NCI-H2227 (cell line): ENCODE measurements around the gene PHF21B.
"Not testable (repeated sequence)": the region's sequence is repeated elsewhere in the genome, so short reads cannot be mapped to it uniquely, and the experiment has no call there.

Source experiments
- DNase-seq: peaks from one replicate; lab custom pipeline; 2025; ENCODE audit not compliant: unreplicated experiment; lab: John Stamatoyannopoulos, UW

PHF21B gene

DNA sequence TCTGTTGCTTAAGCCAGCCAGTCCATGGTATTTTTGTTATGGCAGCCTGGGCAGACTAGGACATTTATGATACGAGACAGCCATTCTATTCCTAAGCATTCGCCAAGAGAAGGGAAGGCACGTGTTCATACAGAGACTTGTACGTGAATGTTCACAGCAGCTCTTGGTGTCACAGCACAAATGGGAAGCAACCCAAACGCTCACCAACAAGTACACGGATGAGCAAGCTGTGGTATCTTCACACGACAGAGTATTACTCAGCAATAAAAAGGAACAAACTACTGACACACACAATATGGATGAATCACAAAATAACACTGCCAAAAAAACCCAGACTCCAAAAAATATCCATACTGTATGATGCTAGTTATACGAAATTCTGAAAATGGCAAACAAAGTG, 85.1 kb downstream of the PHF21B start:
- no peak for DNase-seq

DNA sequence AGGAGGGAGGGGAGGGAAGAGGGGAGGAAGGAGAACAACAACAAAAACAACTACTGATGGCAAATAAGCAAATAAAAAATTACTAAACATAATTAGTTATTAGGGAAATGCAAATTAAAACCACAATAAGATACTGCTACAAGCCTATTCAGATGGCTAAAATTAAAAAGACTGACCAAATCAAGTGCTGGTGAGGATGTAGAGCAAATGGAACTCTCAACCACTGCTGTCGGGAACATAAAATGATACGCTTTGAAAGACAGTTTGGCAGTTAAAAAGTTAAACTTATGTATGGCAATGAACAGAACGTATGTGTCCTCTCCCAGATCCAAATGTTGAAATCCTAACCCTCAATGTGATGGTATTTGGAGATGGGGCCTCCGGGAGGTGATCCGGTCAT, 85.7 kb downstream of the PHF21B start:
- no peak for DNase-seq

DNA sequence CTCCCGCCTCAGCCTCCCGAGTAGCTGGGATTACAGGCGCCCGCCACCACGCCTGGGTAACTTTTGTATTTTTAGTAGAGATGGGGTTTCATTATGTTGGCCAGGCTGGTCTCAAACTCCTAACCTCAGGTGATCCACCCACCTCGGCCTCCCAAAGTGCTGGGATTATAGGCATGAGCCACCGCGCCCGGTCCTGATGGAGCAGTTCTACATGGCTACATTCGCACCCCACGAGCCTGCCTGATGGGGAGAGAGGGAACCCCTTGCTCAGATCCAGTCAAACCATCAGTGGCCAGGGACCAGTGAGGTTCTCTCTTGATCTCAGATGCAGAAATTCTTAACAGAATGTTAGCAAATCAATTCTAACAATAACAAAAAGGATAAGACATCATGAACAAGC, 88.0 kb downstream of the PHF21B start:
- not testable (repeated sequence) for DNase-seq

GRCh38 chr22:44920183-44920582, 89.6 kb downstream of the PHF21B start:
- DNase-seq, result no peak

DNA sequence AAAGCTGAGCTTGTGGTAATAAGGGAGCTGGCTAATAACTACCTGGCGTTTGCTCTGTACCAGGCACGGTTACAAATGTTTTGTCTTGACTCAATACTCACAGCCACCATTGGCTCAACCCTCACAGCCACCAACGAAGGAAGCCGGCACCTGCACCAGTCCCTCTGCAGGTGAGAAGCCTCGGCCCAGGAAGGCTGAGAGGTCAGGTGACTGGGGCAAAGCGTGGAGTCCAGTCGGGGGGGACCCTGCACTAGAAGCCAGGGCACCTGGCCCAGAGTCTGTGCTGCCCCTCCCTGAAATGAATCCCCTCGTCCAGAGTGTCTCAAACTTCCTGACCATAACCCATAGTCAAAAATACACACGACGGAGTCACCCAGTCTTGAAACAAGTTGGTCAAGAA, 90.1 kb downstream of the PHF21B start:
- DNase-seq, result no peak

DNA sequence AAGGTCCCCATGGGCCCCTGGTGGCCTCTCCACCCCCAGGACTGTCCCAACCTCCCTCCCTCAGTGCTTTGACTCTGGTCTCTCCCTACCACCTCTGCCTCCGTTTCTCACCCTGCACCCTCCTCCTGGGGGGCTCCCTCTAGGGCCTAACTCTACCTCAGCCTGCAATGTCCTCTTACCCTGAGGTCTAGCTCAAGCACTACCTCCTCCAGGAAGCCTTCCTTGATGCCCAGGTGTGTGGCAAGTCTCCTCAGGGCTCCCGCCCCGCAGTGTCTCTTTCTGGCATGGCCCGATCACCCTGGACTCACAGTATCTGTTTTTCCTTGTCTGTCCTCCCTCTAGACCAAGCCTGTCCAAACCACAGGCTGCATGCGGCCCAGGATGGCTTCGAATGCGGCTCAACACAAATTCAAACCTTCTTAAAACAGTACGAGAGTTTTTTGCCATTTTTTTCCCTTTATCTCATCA, 90.8 kb downstream of the PHF21B start:
- DNase-seq, result no peak

DNA sequence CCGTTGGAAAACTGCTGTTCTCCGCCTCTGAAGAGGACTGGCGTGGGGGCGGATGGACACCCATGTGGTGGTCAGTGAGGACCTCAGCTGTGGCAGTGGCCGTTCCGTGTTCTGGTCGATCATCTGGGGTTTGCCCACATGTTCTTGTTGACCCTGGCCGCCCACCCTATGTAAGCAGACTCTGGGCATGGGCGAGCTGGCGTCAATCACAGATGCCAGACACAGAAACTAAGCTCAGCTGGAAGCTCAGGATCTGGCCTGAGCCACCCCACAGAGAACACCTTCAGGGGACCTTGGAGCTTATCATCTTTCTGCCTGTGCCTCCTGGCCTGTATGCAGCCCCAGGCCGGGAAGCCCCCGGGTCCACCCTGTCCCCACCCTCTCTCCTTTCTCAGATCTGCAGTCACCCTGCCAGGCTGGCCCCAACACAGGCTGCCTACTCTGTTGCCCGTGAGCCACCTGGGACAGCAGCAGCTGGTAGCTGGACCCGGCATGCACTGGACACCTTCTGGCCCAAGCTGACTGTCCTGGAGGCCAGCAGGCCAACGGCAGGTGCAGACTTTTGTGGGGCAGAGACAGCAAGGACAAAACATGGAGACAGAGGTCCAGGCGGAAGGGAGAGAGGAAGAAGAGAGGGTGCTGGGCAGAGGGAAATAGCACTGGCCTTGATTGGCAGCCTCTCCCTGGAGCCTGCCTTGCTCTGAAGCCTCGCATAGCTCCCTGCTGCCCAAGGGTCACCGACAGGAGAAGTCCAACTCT, 91.5 kb downstream of the PHF21B start:
- DNase-seq, result no peak

DNA sequence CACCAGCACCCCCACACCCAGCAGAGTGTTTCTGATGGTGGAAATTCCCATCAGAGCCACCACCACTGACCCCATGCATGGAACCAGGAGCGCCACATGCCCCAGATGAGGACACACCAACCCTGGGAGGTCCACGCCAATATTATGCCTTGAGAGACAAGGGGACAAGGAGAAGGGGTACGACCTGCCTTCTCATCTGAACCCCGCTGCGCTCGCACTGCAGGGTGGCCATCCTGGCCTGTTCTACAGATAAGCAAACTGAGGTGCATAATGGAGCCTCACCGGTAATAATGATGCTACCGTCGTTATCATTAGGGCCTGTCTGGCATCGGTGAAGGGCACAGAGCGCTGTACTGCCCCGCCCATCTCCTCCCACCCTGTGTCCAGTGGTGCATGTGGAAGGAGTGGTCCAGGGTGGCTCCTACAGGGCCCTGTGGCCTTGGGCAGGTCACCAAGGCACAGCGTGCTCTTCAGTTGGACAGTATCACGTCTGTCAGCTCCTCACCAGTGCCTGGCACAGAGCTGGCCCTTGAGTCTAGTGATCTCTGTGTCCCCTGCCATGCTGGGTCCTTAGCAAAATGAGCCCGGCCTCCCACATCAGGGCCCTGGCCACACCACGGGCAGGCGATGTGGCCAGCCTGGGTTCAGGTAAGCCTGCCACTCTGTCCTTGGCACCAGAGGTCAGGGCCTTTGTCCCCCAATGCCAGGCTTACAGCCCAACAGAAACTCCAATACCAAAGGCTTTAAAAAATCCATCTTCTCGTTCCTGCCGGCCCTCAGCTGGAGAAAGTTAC, 92.2 kb downstream of the PHF21B start:
- no peak for DNase-seq

- DNase-seq, result no peak
These were observed 93.2 kb downstream of the PHF21B start for GRCh38 chr22:44916281-44917231.

DNA sequence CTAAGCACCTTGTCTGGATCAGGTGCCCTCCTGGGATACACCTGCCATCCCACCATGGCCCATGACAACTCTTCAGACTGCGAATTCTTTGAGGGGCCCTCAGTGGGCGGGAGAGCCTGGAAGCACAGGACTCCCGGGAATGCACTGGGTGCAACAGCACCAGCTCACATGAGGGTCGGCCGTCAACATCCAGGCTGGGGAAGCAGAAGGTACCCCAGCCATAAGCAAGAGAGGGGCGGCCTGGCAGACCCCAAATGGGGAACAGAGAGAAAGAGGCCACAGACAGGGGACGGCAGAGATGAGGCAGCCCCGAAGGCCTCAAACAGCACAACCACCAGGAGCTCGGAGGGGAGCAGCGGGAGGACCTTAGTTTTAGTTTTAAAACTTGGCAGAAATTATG, 94.4 kb downstream of the PHF21B start:
- DNase-seq, result no peak

DNA sequence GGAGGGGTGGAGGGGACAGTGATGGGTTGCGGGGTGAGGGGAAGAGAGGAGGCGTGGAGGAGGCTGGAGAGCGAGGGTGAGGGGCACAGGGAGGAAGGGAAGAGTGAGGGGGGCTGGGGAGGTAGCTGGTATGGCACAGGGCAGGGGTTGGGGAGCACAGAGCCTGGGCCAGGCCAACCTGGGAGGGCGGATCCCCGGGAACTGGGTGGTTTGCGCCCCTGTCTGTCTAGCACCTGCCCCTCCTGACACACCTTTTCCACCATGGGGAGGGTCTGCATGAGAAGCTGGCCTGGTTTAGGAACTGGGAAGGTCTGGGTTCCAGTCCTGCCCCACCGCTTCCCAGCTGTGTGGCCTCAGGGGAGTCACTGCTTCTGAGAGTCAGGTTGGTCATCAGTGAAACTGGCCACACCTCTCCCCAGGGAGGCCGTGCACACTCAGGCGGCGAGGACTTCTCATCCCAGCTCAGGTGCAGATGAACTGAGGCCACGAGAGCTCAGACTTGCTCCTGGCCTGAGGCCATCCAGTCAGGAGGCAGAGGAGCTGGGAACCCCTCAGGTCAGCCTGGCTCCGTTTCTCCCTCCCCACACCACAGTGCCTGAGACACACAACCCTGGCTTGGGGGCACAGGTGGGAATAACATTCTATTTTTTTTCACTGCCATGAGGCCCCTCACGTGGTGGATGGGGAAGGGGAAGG, 95.6 kb downstream of the PHF21B start:
- no peak for DNase-seq

DNA sequence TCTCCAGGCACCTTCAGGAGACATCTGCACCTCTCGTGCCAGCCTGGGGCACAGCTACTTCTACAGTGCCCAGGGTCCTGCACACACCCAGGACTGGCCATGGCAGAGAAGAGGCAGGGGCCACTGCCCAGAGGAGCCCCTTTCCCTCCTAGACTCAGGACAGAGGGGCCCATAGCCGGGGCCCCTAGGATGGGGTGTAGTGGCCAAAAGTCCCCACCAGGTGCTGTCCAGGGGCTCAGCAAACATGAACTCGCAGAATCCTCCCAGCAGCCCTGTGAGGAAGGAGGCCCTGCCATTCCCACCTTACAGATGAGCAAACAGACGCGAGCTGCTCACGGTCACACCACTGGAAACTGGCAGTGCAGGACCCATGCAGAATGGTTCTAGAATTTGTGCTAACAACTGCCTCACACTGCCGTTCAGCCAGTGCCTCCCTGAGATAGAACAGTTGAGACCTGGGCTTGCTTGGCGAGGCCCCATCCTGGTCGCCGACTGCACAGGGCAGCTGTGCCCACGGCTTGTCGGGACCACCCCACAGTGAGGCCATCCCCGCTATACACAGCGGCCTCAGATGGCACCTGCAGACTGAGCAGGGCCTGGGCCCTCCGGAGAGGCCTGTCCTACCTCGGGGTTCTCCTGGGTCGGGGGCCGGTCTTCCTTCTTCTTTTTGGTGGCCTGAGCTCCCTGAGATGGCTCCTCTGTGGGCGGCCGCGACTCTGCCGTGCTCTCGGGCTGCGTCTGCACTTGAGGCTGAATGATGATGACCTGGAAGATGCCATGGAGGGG, 96.4 kb downstream of the PHF21B start:
- DNase-seq, result no peak

GRCh38 chr22:44909241-44909640, 100.6 kb downstream of the PHF21B start:
- no peak for DNase-seq

DNA sequence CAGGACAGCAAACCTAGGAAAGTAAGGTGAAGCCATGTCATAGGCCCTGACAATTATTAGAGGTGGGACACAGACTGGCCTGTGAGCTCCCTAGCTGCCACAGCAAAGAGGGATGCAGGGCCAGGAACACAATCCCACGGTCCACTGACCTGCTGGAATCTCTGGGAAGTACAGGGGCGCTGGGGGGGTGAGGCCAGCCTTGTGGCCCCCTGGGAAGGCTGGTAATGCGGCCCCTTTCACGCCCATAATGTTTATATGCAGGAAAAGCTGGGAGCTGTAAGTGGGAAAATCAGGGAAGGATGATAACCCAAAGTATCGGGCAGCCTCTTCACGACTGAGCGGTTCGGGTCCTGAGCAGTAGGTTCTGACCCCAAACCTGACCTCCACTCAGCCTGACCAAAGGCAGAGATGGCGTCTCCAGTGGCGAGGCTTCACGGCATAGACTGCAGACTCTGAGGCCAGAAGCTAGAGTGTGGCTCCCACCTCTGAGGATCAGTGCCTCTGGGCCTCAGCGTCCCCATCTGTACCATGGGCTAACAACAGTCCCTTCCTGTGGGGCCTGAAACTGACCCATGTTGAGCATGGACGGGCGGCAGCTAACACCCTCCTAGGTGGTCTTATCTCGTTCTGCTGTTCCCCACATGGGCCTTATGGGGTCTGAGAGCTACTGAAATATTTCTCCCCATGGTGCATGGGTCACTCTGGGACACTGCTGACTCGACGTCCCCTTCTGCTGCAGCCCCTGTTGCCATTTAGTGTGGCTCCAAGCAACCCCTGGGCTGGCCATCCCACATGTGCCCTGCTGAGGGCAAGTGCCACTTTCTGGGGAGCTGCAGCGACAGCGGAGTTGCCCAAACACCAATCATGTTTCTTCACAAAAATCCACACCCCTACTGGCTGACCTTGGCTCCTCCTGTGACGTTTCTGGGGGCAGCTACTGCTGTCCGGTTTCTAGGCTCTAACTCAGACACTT, 101.8 kb downstream of the PHF21B start:
- no peak for DNase-seq

DNA sequence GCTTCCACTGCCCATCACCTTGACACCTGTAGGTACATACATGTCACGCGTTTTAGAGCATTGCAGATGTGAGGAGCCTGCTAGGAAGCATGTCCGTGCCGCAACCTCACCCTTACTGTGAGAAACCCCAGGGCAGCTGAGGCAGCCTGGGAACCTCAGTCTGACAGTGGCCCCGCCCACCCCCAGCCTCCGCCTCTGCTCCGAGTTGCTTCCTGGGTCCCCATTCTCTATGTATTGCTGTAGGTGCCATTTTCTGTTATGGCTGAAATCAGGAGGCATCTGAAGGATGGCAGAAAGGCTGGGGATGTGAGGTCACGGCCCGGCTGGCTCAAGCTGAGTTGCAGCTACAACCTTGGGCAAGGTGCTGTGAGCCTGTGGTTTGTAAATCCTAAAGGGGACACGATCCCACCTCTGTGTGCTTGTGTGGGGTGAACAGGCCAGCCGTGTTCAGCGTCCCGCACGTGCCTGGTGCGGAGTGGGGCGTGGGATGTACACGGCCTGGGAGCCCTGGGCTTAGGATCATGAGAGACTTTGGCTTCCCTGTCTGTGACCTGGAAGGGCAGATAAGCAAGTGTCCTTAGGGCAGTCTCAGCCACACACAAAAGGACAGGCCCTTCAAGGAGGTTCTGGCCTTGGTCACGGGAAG, 102.7 kb downstream of the PHF21B start:
- DNase-seq, result no peak

DNA sequence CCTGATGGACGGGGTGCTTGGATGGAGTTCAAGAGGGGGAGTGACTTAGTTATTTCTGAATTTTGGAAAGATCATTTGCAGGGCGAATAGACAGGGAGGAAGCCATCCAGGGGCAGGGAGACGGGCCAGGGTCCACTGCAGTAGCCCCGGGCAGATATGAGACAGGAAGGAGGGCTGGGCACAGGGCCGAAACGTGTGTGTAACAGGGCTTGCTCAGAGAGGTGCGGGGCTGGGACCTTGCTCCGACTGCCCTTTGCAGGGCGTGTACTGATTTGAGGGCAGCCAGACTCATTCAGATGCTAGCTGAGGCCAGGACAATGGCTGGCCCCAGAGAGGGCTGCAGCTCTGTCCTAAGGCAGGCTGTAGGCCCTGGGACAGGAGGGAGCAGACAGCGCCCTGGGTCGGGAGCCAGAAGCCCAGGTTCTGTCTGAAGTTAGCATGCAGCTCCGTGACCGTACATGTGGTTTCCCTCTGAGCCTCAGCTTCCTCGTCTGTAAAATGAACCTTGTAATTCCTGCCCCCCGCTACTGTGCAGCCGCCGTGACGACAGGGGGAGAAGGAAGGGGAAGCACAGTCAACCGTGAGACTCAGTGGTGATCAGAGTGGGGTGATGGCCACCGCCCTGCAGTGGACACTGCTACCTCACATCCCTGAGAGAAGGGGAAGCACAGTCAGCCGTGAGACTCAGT, 103.4 kb downstream of the PHF21B start:
- DNase-seq, result no peak

- DNase-seq, result not testable (repeated sequence)
These were observed 105.2 kb downstream of the PHF21B start for GRCh38 chr22:44904492-44905152.
